HCT116 (cell line): ENCODE results near the gene TRIM10. TPM values are rescaled to one million over a fixed set of nuclear protein-coding genes. Genes with fewer than 3 reads are reported as not detected.

Experiments used
- ATAC-seq: fragments of 200-7000 bp; cut with Tn5 transposase; 2 replicates; pipeline ENCODE4 v1.9.1; 2020; ENCODE audit warnings: mild to moderate bottlenecking, moderate library complexity
- BruUV-seq: library from RNA; stranded (reverse); fragments of 400-500 nt; replicated peaks from 2 replicates; lab custom pipeline; 2021; lab: Mats Ljungman, UMichigan
- CTCF ChIA-PET: fragments of 300-600 bp; sonication (Branson Sonifier 250); formaldehyde crosslinking; loops from one replicate; lab custom pipeline; 2021; ENCODE audit warnings: antibody characterized with exemption; lab: Charles Lee
- POLR2A ChIA-PET: fragments of 300-600, 350-600 bp; sonication (Branson Sonifier 250); formaldehyde crosslinking; loops from one replicate; lab custom pipeline; 2021; ENCODE audit warnings: antibody characterized with exemption; lab: Charles Lee
- RAD21 ChIA-PET, 2 experiments: fragments of 300-600 bp; sonication (Branson Sonifier 250); formaldehyde crosslinking; loops; one replicate each; lab custom pipeline; 2023; ENCODE audit warnings: low total read pairs in 2 of 2; ENCODE audit not compliant: uncharacterized antibody in 2 of 2, unreplicated experiment in 2 of 2, low non-redundant PET in 1 of 2; lab: Charles Lee
- DNase-seq: peaks from one replicate; pipeline ENCODE4 v3.0.0-alpha.2; 2010; ENCODE audit warnings: low read depth, low spot score
- H2AFZ ChIP-seq: fragments of 200-600 bp; shearing (Covaris generic), sonication (generic); 2 replicates; pipeline ENCODE4 v1.6.1; 2017; ENCODE audit warnings: low read depth, mixed run types, mixed read lengths, antibody characterized with exemption, low read length; ENCODE audit not compliant: poor library complexity, severe bottlenecking
- H3K27ac ChIP-seq: 2 replicates; pipeline ENCODE4 v1.5.1; 2012; ENCODE audit warnings: low read depth, low read length
- H3K27me3 ChIP-seq: fragments of 200-600 bp; sonication (generic); 2 replicates; pipeline ENCODE4 v1.6.1; 2016; ENCODE audit warnings: mixed run types, low read length, mixed read lengths; ENCODE audit not compliant: insufficient read depth
- H3K36me3 ChIP-seq, 2 experiments: fragments of 200-500 bp in 1 of 2; fragments of 200-600 bp in 1 of 2; sonication (Bioruptor generic) in 1 of 2; sonication (generic) in 1 of 2; 2 replicates each; pipeline versions ENCODE4 v1.5.1 to v1.6.1; 2014 to 2016; ENCODE audit warnings: low read length in 2 of 2, inconsistent platforms in 1 of 2, mixed read lengths in 1 of 2, mixed run types in 1 of 2; ENCODE audit not compliant: insufficient read depth in 2 of 2, control insufficient read depth in 1 of 2
- H3K4me1 ChIP-seq, 2 experiments: fragments of 200-600 bp in 1 of 2; sonication (generic) in 1 of 2; 2 replicates each; pipeline versions ENCODE4 v1.5.1 to v1.6.1; 2012 to 2017; ENCODE audit warnings: low read length in 2 of 2, inconsistent platforms in 1 of 2, mild to moderate bottlenecking in 1 of 2, mixed read lengths in 1 of 2, mixed run types in 1 of 2, moderate library complexity in 1 of 2; ENCODE audit not compliant: insufficient read depth in 2 of 2, control insufficient read depth in 1 of 2
- H3K4me2 ChIP-seq: fragments of 200-600 bp; sonication (generic); 2 replicates; pipeline ENCODE4 v1.6.1; 2017; ENCODE audit warnings: mixed run types, low read length, mixed read lengths
- H3K4me3 ChIP-seq, 2 experiments: fragments of 200-600 bp in 1 of 2; sonication (generic) in 1 of 2; replicated peaks in 1 of 2; 2 replicates each; pipeline ENCODE4 v1.5.1; 2011 to 2016; ENCODE audit warnings: low read length in 2 of 2, control low read depth in 1 of 2, low read depth in 1 of 2, mild to moderate bottlenecking in 1 of 2, mixed read lengths in 1 of 2, mixed run types in 1 of 2
- H3K79me2 ChIP-seq: fragments of 200-600 bp; sonication (generic); 2 replicates; pipeline ENCODE4 v1.6.1; 2017; ENCODE audit warnings: mild to moderate bottlenecking, mixed run types, low read length, moderate library complexity, mixed read lengths; ENCODE audit not compliant: insufficient read depth
- H3K9ac ChIP-seq: fragments of 200-600 bp; sonication (generic); 2 replicates; pipeline ENCODE4 v1.6.1; 2016; ENCODE audit warnings: low read length, mixed read lengths
- H3K9me2 ChIP-seq: fragments of 200-600 bp; sonication (generic), shearing (Covaris generic); 2 replicates; pipeline ENCODE4 v1.6.1; 2017; ENCODE audit warnings: mixed run types, mild to moderate bottlenecking, moderate library complexity; ENCODE audit not compliant: insufficient read depth
- H3K9me3 ChIP-seq, 2 experiments: fragments of 200-500 bp in 1 of 2; fragments of 200-600 bp in 1 of 2; sonication (Bioruptor generic) in 1 of 2; sonication (generic) in 1 of 2; 2 replicates each; pipeline ENCODE4 v1.6.1; 2014 to 2017; ENCODE audit warnings: low read length in 2 of 2, mixed read lengths in 2 of 2, inconsistent platforms in 1 of 2, low read depth in 1 of 2, mild to moderate bottlenecking in 1 of 2, mixed run types in 1 of 2, moderate library complexity in 1 of 2; ENCODE audit not compliant: control insufficient read depth in 1 of 2, insufficient read depth in 1 of 2
- H4K20me1 ChIP-seq: fragments of 200-600 bp; sonication (generic), shearing (Covaris generic); 2 replicates; pipeline ENCODE4 v1.6.1; 2017; ENCODE audit warnings: mixed run types, mild to moderate bottlenecking, moderate library complexity; ENCODE audit not compliant: insufficient read depth
- CTCF ChIP-seq, 3 experiments: fragments of 200-600 bp in 1 of 3; sonication (generic) in 1 of 3; IDR thresholded peaks in 2 of 3; conservative IDR thresholded peaks in 1 of 3; 2 replicates each; pipeline ENCODE4 v1.5.1; 2012 to 2017; ENCODE audit warnings: low read depth in 2 of 3, low read length in 2 of 3, antibody characterized with exemption in 1 of 3, borderline replicate concordance in 1 of 3, control low read depth in 1 of 3, mild to moderate bottlenecking in 1 of 3, mixed read lengths in 1 of 3, mixed run types in 1 of 3, moderate library complexity in 1 of 3; ENCODE audit not compliant: insufficient read depth in 1 of 3
- EGR1 ChIP-seq: IDR thresholded peaks from 2 replicates; pipeline ENCODE4 v1.6.1; 2012; ENCODE audit warnings: low read depth
- ELF1 ChIP-seq: IDR thresholded peaks from 2 replicates; pipeline ENCODE4 v1.6.1; 2012; ENCODE audit warnings: low read depth, borderline replicate concordance
- EZH2phosphoT487 ChIP-seq: fragments of 200-600 bp; IDR thresholded peaks from 2 replicates; pipeline ENCODE4 v1.6.1; 2018; ENCODE audit warnings: antibody characterized with exemption, borderline replicate concordance
- FOSL1 ChIP-seq: IDR thresholded peaks from 2 replicates; pipeline ENCODE4 v1.6.1; 2012; ENCODE audit warnings: low read depth
- JUND ChIP-seq: IDR thresholded peaks from 2 replicates; pipeline ENCODE4 v1.6.1; 2012
- MAX ChIP-seq: IDR thresholded peaks from 2 replicates; pipeline ENCODE4 v1.6.1; 2012
- POLR2A ChIP-seq: IDR thresholded peaks from 2 replicates; pipeline ENCODE4 v1.7.0; 2011; ENCODE audit warnings: borderline replicate concordance; ENCODE audit not compliant: insufficient read depth, insufficient read length; ENCODE audit errors: extremely low read depth
- POLR2AphosphoS5 ChIP-seq: IDR thresholded peaks from 2 replicates; pipeline ENCODE4 v1.6.1; 2011; ENCODE audit warnings: mild to moderate bottlenecking, low read depth, low read length, moderate library complexity
- SIN3A ChIP-seq: IDR thresholded peaks from 2 replicates; pipeline ENCODE4 v1.6.1; 2012; ENCODE audit warnings: low read depth
- SP1 ChIP-seq: IDR thresholded peaks from 2 replicates; pipeline ENCODE4 v1.6.1; 2012; ENCODE audit warnings: low read depth
- SRF ChIP-seq: IDR thresholded peaks from 2 replicates; pipeline ENCODE4 v1.6.1; 2012; ENCODE audit warnings: low read depth
- TCF7L2 ChIP-seq: IDR thresholded peaks from 2 replicates; pipeline ENCODE4 v1.7.0; 2011; ENCODE audit warnings: borderline replicate concordance, inconsistent platforms; ENCODE audit not compliant: insufficient read depth, insufficient read length; ENCODE audit errors: extremely low read depth
- ZFX ChIP-seq: fragments of 450-650 bp; IDR thresholded peaks from 2 replicates; pipeline ENCODE4 v1.6.1; 2017
- ZNF274 ChIP-seq: fragments of 200-500 bp; sonication (Bioruptor generic); IDR thresholded peaks from 2 replicates; pipeline ENCODE4 v1.6.1; 2014; ENCODE audit warnings: mild to moderate bottlenecking, low read depth, low read length, inconsistent platforms
- intact Hi-C: fragments of 100-400 bp; cut with micrococcal nuclease; formaldehyde crosslinking; loops from 2 replicates; pipeline ENCODE4 v1.10.0; 2022
- total RNA-seq: library from RNA; stranded (reverse); gene quantifications from one replicate; pipeline ENCODE4 v1.2.1, GENCODE V29; 2021; ENCODE audit not compliant: unreplicated experiment
- TF ChIP-seq, protein P1 (sequence below): IDR thresholded peaks from 2 replicates; pipeline ENCODE4 v1.6.1; 2012
- TF ChIP-seq, protein P2 (sequence below): IDR thresholded peaks from 2 replicates; pipeline ENCODE4 v1.6.1; 2011; ENCODE audit warnings: mild to moderate bottlenecking, low read length, moderate library complexity; ENCODE audit not compliant: insufficient replicate concordance; ENCODE audit errors: extremely low read depth
- TF ChIP-seq, protein P3 (sequence below): IDR thresholded peaks from 2 replicates; pipeline ENCODE4 v1.6.1; 2012; ENCODE audit warnings: low read depth

The TRIM10 gene
- total RNA-seq, 1 experiment from 2014 or later = 0.98 TPM

DNA sequence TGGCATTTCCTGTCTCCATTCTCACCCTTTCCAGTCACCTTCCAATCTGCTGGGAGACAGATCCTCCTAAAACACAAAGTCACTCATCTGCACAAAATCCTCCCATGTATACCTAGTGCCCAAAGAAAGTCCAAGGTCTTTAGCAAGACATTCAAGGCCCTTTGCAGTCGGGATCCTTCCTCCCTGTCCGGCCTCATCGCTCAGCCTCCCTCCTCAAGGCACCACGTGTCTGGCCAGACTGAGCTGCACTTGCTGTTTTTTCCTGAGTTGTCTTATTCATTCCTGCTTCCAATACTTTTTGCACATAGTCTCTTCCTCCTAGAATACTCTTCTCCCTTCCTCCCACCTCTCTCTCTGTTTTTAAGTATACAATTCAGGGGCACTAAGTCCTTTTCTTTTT lies 3.7 kb upstream of the TRIM10 start:
- Histone ChIP-seq H3K79me2 (no peaks in the 10 kb centered on the region), H3K36me3 (no peaks in the 10 kb centered on the region), H3K9me3 (no peaks in the 10 kb centered on the region), H3K9ac (no peak overlapping the region), H2AFZ (no peak overlapping the region), H4K20me1 (no peaks in the 10 kb centered on the region), H3K4me3 (no peak overlapping the region), H3K9me2 (no peaks in the 10 kb centered on the region), H3K27me3 (no peaks in the 10 kb centered on the region), H3K4me1 (peaks cover 9 to 25% of the 10 kb centered on the region in 2 experiments; a peak in 3 of 4 replicates), H3K4me2 (peak overlapping the region; percentile 93; the same call in 1 of the 2 replicates), H3K27ac (no peak overlapping the region)
- ATAC-seq (no peak), DNase-seq (no peak)
- CTCF ChIA-PET = no interaction called here
- RAD21 ChIA-PET = no interaction called here
- no peak for TF ChIP-seq POLR2A
- no peak for TF ChIP-seq EZH2phosphoT487
- TF ChIP-seq, protein P1, sequence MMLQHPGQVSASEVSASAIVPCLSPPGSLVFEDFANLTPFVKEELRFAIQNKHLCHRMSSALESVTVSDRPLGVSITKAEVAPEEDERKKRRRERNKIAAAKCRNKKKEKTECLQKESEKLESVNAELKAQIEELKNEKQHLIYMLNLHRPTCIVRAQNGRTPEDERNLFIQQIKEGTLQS = no peak
- TF ChIP-seq SRF = no peak
- no peak for TF ChIP-seq ZFX
- TF ChIP-seq FOSL1 = no peak
- no peak for TF ChIP-seq JUND
- TF ChIP-seq CTCF (IDR thresholded peaks at IDR 0.05 in 2 of 3, conservative IDR thresholded peaks at IDR 0.05 in 1 of 3; ENCODE audit: borderline replicate concordance in 1 of 3, insufficient read depth in 1 of 3, low read depth in 2 of 3, low read length in 2 of 3) = no peak
- TF ChIP-seq TCF7L2 = no peak
- TF ChIP-seq, protein P2, sequence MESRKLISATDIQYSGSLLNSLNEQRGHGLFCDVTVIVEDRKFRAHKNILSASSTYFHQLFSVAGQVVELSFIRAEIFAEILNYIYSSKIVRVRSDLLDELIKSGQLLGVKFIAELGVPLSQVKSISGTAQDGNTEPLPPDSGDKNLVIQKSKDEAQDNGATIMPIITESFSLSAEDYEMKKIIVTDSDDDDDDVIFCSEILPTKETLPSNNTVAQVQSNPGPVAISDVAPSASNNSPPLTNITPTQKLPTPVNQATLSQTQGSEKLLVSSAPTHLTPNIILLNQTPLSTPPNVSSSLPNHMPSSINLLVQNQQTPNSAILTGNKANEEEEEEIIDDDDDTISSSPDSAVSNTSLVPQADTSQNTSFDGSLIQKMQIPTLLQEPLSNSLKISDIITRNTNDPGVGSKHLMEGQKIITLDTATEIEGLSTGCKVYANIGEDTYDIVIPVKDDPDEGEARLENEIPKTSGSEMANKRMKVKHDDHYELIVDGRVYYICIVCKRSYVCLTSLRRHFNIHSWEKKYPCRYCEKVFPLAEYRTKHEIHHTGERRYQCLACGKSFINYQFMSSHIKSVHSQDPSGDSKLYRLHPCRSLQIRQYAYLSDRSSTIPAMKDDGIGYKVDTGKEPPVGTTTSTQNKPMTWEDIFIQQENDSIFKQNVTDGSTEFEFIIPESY = no peak
- TF ChIP-seq SP1 = no peak
- TF ChIP-seq POLR2AphosphoS5 = no peak
- TF ChIP-seq ZNF274 = no peak
- TF ChIP-seq, protein P3, sequence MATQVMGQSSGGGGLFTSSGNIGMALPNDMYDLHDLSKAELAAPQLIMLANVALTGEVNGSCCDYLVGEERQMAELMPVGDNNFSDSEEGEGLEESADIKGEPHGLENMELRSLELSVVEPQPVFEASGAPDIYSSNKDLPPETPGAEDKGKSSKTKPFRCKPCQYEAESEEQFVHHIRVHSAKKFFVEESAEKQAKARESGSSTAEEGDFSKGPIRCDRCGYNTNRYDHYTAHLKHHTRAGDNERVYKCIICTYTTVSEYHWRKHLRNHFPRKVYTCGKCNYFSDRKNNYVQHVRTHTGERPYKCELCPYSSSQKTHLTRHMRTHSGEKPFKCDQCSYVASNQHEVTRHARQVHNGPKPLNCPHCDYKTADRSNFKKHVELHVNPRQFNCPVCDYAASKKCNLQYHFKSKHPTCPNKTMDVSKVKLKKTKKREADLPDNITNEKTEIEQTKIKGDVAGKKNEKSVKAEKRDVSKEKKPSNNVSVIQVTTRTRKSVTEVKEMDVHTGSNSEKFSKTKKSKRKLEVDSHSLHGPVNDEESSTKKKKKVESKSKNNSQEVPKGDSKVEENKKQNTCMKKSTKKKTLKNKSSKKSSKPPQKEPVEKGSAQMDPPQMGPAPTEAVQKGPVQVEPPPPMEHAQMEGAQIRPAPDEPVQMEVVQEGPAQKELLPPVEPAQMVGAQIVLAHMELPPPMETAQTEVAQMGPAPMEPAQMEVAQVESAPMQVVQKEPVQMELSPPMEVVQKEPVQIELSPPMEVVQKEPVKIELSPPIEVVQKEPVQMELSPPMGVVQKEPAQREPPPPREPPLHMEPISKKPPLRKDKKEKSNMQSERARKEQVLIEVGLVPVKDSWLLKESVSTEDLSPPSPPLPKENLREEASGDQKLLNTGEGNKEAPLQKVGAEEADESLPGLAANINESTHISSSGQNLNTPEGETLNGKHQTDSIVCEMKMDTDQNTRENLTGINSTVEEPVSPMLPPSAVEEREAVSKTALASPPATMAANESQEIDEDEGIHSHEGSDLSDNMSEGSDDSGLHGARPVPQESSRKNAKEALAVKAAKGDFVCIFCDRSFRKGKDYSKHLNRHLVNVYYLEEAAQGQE = no peak
- TF ChIP-seq EGR1 = no peak
- TF ChIP-seq ELF1 = no peak
- no peak for TF ChIP-seq MAX
- TF ChIP-seq SIN3A = no peak
- BruUV-seq = no TSS peak
- intact Hi-C loops = no loop called here
- POLR2A ChIA-PET = no interaction called here
